CD4-positive, alpha-beta T cell (primary cell): ENCODE results near the gene MSX2. TPM values are rescaled to one million over a fixed set of nuclear protein-coding genes. Genes with fewer than 3 reads are reported as not detected.

Source experiments
- ATAC-seq: fragments of 200-7000 bp; cut with Tn5 transposase; one replicate; pipeline ENCODE4 v1.10.0; 2022; ENCODE audit warnings: mild to moderate bottlenecking; ENCODE audit not compliant: poor library complexity
- CTCF ChIA-PET: fragments of 350-600 bp; sonication (Branson Sonifier 250); formaldehyde crosslinking; loops from one replicate; lab custom pipeline; 2021; ENCODE audit warnings: antibody characterized with exemption, inconsistent platforms; lab: Charles Lee
- POLR2A ChIA-PET: fragments of 350-600 bp; sonication (Branson Sonifier 250); formaldehyde crosslinking; loops from one replicate; lab custom pipeline; 2021; ENCODE audit warnings: antibody characterized with exemption, inconsistent platforms; lab: Charles Lee
- DNase-seq, 14 experiments: peaks; one replicate each; pipeline ENCODE4 v3.0.0-alpha.2; 2013 to 2020; ENCODE audit warnings: mixed read lengths in 2 of 14
- H3K27ac ChIP-seq, 2 donors: one replicate each; pipeline versions ENCODE4 v1.5.1 to v1.7.0; 2013; ENCODE audit warnings: low read length in 2 of 2, low read depth in 1 of 2, mild to moderate bottlenecking in 1 of 2
- H3K27me3 ChIP-seq, 2 experiments: 1 replicate in 1 of 2; 2 replicates in 1 of 2; pipeline versions ENCODE4 v1.6.1 to v1.7.0; 2013; ENCODE audit warnings: low read length in 2 of 2, control low read depth in 1 of 2, mild to moderate bottlenecking in 1 of 2, moderate library complexity in 1 of 2; ENCODE audit not compliant: insufficient read depth in 2 of 2, control insufficient read depth in 1 of 2
- H3K36me3 ChIP-seq: one replicate; pipeline ENCODE4 v1.6.1; 2013; ENCODE audit warnings: low read length, control low read depth; ENCODE audit not compliant: insufficient read depth
- H3K4me1 ChIP-seq: one replicate; pipeline ENCODE4 v1.6.1; 2013; ENCODE audit warnings: low read length, control low read depth; ENCODE audit not compliant: insufficient read depth
- H3K4me3 ChIP-seq: one replicate; pipeline ENCODE4 v1.5.1; 2013; ENCODE audit warnings: mild to moderate bottlenecking, low read length, moderate library complexity
- H3K9me3 ChIP-seq, 2 experiments: 1 replicate in 1 of 2; 2 replicates in 1 of 2; pipeline versions ENCODE4 v1.6.1 to v1.7.0; 2013; ENCODE audit warnings: low read length in 2 of 2, mild to moderate bottlenecking in 2 of 2, control low read depth in 1 of 2, moderate library complexity in 1 of 2; ENCODE audit not compliant: control insufficient read depth in 1 of 2, insufficient read depth in 1 of 2
- H3K27ac Mint-ChIP-seq: one replicate; pipeline ENCODE4 v1.8.0; 2020; ENCODE audit warnings: mixed read lengths
- H3K27me3 Mint-ChIP-seq: one replicate; pipeline ENCODE4 v1.8.0; 2021; ENCODE audit warnings: mixed read lengths
- H3K36me3 Mint-ChIP-seq: one replicate; pipeline ENCODE4 v1.8.0; 2021; ENCODE audit warnings: low read depth, mixed read lengths
- H3K4me1 Mint-ChIP-seq: one replicate; pipeline ENCODE4 v1.8.0; 2021; ENCODE audit warnings: low read depth, mixed read lengths
- H3K4me3 Mint-ChIP-seq: one replicate; pipeline ENCODE4 v1.8.0; 2020; ENCODE audit warnings: mild to moderate bottlenecking, mixed read lengths
- H3K9me3 Mint-ChIP-seq: one replicate; pipeline ENCODE4 v1.8.0; 2020; ENCODE audit warnings: mixed read lengths
- intact Hi-C, 2 experiments: fragments of 100-400 bp; cut with DNase I in 1 of 2; cut with micrococcal nuclease in 1 of 2; formaldehyde crosslinking; loops; one replicate each; pipeline versions ENCODE4 v1.15.1 to v1.9.0; 2023 to 2025; cut with DNase I, micrococcal nuclease
- total RNA-seq, 174 experiments: library from RNA in 2 of 174; stranded (reverse) in 2 of 174; gene quantifications; one replicate each; pipeline ENCODE4 v1.2.3 and lab custom pipeline; 2021 to 2026
- TF ChIP-seq, protein P1 (sequence below): fragments of 200-600 bp; IDR thresholded peaks from one replicate; pipeline ENCODE4 v1.8.0; 2022; ENCODE audit warnings: antibody characterized with exemption, mild to moderate bottlenecking

The MSX2 gene
- total RNA-seq, 2 experiments from 2014 or later = 0.30 to 0.31 TPM

DNA sequence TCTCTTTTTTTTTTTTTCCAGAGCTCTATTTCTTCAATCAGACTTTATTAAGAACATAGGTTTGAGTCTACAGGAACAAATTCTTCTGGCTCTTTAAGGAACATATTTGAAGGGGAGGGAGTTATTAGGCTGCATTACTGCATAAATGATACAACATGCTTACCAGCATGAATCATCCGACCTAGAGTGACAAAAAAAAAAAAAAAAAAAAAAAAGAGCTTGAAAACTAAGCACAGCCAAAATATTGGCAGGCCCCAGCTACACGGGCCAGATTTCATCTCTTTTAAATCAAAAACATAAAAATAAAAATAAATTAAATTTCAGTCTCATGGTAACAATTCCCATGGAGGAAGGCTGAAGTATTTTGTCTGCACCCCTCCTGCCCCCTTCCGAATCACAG lies 26.3 kb downstream of the MSX2 start:
- POLR2A ChIA-PET = no interaction called here
- Mint-ChIP-seq H3K4me1 (no peaks in the 10 kb centered on the region), H3K36me3 (no peaks in the 10 kb centered on the region), H3K27me3 (peaks cover 80% of the 10 kb centered on the region), H3K27ac (no peak overlapping the region), H3K4me3 (no peak overlapping the region), H3K9me3 (no peaks in the 10 kb centered on the region)
- CTCF ChIA-PET = no interaction called here
- ATAC-seq = no peak
- Histone ChIP-seq H3K27me3 (peaks cover 41 to 65% of the 10 kb centered on the region in 2 experiments), H3K4me1 (no peaks in the 10 kb centered on the region), H3K27ac (no peak overlapping the region), H3K4me3 (no peak overlapping the region), H3K9me3 (peaks cover 0 to 3% of the 10 kb centered on the region in 2 experiments), H3K36me3 (no peaks in the 10 kb centered on the region)
- no peak for DNase-seq
- TF ChIP-seq, protein P1, sequence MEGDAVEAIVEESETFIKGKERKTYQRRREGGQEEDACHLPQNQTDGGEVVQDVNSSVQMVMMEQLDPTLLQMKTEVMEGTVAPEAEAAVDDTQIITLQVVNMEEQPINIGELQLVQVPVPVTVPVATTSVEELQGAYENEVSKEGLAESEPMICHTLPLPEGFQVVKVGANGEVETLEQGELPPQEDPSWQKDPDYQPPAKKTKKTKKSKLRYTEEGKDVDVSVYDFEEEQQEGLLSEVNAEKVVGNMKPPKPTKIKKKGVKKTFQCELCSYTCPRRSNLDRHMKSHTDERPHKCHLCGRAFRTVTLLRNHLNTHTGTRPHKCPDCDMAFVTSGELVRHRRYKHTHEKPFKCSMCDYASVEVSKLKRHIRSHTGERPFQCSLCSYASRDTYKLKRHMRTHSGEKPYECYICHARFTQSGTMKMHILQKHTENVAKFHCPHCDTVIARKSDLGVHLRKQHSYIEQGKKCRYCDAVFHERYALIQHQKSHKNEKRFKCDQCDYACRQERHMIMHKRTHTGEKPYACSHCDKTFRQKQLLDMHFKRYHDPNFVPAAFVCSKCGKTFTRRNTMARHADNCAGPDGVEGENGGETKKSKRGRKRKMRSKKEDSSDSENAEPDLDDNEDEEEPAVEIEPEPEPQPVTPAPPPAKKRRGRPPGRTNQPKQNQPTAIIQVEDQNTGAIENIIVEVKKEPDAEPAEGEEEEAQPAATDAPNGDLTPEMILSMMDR = no peak
- intact Hi-C loops = no loop called here

DNA sequence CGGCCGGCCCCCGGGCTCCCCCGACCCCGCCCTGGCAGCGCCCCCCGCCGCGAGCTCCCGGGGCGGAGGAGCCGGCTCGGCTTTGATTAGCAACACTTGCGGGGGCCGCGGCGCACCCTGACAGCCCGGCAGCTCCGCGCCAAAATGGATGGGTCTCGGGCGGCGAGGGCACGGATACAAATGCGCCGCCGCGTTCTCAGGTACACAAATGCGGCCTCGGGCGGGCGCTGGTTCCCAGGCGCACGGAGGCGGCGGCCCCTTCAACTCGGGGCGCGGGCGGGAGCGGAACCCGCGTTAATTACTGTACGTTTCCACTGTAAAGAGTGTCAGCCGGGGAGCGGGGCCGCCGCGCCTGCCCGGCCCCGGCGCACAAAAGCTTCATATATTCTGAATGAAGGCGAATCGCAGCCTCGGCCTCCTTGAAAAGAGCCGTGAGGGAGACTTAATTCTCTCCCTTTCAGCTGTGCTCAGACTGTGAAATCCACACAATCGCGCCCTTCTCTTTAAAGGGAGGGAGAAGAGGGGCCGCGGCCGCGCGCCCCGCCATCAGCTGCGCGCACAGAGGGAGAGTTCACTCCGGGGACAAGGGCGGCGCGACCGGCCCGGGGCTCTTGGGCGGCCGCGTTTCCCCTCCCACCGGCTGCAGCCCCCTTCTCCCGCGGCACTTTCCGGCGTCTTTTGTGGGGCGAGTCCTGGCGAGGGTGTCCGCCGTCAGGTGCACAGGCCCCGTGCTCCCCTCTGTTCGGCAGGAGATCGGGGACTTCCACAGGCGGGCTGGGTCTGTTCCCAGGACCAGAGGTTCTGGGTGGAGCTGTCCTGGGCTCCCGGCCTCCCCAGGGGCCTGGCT lies 27.0 kb downstream of the MSX2 start:
- Mint-ChIP-seq H3K4me3 (no peak overlapping the region), H3K4me1 (no peaks in the 10 kb centered on the region), H3K9me3 (no peaks in the 10 kb centered on the region), H3K36me3 (no peaks in the 10 kb centered on the region), H3K27ac (no peak overlapping the region), H3K27me3 (peaks cover 80% of the 10 kb centered on the region)
- Histone ChIP-seq H3K27ac (no peak overlapping the region), H3K27me3 (peaks cover 41 to 65% of the 10 kb centered on the region in 2 experiments), H3K36me3 (no peaks in the 10 kb centered on the region), H3K4me1 (no peaks in the 10 kb centered on the region), H3K4me3 (no peak overlapping the region), H3K9me3 (no peaks in the 10 kb centered on the region)
- DNase-seq (no peak), ATAC-seq (no peak)
- POLR2A ChIA-PET = no interaction called here
- intact Hi-C loops = no loop called here
- TF ChIP-seq, protein P1 = no peak
- CTCF ChIA-PET = no interaction called here

DNA sequence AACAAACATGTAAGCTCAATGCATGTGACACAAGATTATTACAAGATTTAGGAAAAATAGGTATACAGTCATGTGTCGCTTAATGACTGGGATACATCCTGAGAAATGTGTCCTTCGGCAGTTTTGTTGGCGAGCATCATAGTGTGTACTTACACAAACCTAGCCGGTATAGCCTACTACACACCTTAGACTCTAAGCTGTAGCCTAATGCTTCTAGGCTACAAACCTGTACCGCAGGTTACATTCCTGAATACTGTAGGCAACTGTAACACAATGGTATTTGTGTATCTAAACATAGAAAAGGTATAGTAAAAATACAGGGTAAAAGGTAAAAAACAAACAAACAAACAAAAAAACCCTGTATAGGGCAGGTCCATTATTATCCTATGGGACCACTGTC lies 27.7 kb downstream of the MSX2 start:
- POLR2A ChIA-PET = no interaction called here
- H3K9me3 Mint-ChIP-seq = no peaks in the 10 kb centered on the region
- Histone ChIP-seq H3K9me3 (no peaks in the 10 kb centered on the region), H3K36me3 (no peaks in the 10 kb centered on the region), H3K4me1 (no peaks in the 10 kb centered on the region), H3K27ac (no peak overlapping the region), H3K27me3 (peaks cover 41 to 60% of the 10 kb centered on the region in 2 experiments), H3K4me3 (no peak overlapping the region)
- TF ChIP-seq, protein P1 = no peak
- H3K4me1 Mint-ChIP-seq = no peaks in the 10 kb centered on the region
- DNase-seq = no peak
- no peak for ATAC-seq
- intact Hi-C loops = no loop called here
- H3K27me3 Mint-ChIP-seq = peaks cover 75% of the 10 kb centered on the region
- no peaks in the 10 kb centered on the region for H3K36me3 Mint-ChIP-seq
- H3K27ac Mint-ChIP-seq = no peak overlapping the region
- no peak overlapping the region for H3K4me3 Mint-ChIP-seq
- CTCF ChIA-PET = no interaction called here
